Stomach (tissue), 4 donors: Measurements from ENCODE around the gene TKTL1.

ENCODE experiments used
- EP300 ChIP-seq: sonication (generic); formaldehyde crosslinking; IDR thresholded peaks from one replicate; pipeline ENCODE4 v1.6.1; 2017; ENCODE audit warnings: antibody characterized with exemption
- POLR2A ChIP-seq, 4 donors: fragments of 450-650 bp; IDR thresholded peaks; one replicate each; pipeline ENCODE4 v1.6.1; 2016; ENCODE audit warnings: antibody characterized with exemption in 4 of 4, control low read depth in 2 of 4, mild to moderate bottlenecking in 1 of 4, moderate library complexity in 1 of 4
- POLR2AphosphoS5 ChIP-seq, 3 donors: sonication (generic); formaldehyde crosslinking; IDR thresholded peaks; one replicate each; pipeline ENCODE4 v1.6.1; 2016; ENCODE audit warnings: antibody characterized with exemption in 3 of 3
- TF ChIP-seq, protein P1 (sequence below), 7 experiments: fragments of 450-650 bp in 4 of 7; fragments of 200-600 bp in 3 of 7; sonication (generic) in 3 of 7; IDR thresholded peaks; one replicate each; pipeline ENCODE4 v1.5.1; 2016 to 2019; ENCODE audit warnings: antibody characterized with exemption in 7 of 7, control low read depth in 2 of 7, mild to moderate bottlenecking in 1 of 7

DNA sequence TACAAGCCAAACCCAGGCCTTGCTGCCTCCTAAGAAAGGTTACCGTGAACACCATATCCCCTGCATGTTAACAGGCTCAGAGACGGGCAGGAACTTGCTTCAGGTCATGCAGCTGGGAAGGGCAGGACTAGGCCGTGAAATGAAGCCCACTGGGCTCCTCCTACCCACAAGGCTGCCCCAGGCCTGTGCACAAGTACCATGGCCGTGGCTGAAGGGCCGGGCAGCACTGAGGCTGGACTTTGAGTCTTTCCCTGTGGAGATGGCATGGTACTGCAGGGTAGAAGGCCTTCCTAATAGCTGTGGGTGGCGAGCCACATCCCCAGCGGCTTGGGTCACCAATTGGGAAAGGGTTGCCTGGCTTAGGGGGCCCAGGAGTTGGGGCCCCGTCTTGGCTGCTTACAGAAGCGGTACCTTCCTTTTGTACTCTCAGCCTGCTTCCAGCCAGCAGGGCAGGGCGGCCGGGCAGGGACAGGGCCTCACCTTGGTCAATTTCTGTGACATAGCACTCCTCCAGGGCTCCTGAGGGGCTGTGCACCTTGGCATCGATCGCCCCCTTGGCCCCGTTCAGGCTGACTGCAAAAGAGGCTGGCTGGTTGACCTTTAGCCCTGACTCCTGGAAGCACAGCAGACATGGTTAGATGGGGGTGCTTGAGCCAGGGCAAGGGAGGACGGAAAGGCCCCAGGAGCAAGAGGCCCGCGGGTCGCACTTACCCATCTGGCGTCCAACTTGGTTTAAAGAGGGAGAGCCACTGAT is 55.0 kb downstream of the TKTL1 start:
- TF ChIP-seq, protein P1, sequence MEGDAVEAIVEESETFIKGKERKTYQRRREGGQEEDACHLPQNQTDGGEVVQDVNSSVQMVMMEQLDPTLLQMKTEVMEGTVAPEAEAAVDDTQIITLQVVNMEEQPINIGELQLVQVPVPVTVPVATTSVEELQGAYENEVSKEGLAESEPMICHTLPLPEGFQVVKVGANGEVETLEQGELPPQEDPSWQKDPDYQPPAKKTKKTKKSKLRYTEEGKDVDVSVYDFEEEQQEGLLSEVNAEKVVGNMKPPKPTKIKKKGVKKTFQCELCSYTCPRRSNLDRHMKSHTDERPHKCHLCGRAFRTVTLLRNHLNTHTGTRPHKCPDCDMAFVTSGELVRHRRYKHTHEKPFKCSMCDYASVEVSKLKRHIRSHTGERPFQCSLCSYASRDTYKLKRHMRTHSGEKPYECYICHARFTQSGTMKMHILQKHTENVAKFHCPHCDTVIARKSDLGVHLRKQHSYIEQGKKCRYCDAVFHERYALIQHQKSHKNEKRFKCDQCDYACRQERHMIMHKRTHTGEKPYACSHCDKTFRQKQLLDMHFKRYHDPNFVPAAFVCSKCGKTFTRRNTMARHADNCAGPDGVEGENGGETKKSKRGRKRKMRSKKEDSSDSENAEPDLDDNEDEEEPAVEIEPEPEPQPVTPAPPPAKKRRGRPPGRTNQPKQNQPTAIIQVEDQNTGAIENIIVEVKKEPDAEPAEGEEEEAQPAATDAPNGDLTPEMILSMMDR (IDR thresholded peaks at IDR 0.05), result no peak
- TF ChIP-seq POLR2AphosphoS5 (IDR thresholded peaks at IDR 0.05), result no peak
- TF ChIP-seq POLR2A (IDR thresholded peaks at IDR 0.05), result no peak
- no peak for TF ChIP-seq EP300
